DLD1 (cell line): ENCODE results near the gene RAB2B.

Experiments
- in situ Hi-C: cut with HindIII; loops from 2 replicates; pipeline ENCODE4 v1.10.0; 2017; ENCODE audit warnings: low sequenced_read_pairs

The RAB2B gene

DNA sequence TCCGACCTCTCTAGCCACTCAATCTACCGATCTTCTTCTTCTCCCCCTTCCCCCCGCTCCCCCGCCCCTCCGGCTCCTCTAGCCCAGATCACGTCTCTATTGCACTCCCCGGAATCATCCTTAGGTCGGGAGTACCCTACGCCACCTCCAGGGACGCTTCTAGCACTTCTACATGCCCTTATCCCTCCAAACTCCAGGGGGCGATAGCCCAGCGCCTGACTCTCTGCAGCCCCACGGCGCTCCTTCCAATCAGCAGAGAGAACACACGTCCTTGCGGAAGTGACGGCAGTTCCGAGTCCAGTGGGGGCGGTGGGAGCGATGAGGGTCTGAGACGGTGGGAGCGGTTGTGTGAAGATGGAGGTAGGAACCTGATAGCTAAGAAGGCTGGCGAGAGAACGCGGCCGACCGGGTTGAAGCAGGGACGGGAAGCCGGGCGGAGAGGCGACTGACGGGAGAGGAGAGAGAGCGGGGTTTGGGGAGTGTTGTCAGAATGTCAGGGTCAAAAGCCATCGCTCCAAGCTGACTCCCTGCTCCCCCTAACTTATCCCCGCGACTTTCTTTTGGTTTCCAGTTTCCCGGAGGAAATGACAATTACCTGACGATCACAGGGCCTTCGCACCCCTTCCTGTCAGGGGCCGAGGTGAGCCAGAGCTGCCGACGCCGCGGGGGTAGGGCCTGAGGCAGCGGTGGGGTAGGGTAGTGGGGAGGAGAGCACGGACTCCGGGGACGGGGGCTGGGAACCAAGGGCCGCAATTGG lies at the start of gene RAB2B, which contains the start of gene TOX4:
Gene RAB2B, minus strand, starts transcription at position 35 of the 757 bp plus-strand sequence. CDS start 87 bp downstream, outside the sequence.
Gene TOX4, plus strand, starts transcription at position 271 of the 757 bp plus-strand sequence. Its CDS starts 84 bp downstream, at position 355.
- in situ Hi-C loops, result no loop called here

DNA sequence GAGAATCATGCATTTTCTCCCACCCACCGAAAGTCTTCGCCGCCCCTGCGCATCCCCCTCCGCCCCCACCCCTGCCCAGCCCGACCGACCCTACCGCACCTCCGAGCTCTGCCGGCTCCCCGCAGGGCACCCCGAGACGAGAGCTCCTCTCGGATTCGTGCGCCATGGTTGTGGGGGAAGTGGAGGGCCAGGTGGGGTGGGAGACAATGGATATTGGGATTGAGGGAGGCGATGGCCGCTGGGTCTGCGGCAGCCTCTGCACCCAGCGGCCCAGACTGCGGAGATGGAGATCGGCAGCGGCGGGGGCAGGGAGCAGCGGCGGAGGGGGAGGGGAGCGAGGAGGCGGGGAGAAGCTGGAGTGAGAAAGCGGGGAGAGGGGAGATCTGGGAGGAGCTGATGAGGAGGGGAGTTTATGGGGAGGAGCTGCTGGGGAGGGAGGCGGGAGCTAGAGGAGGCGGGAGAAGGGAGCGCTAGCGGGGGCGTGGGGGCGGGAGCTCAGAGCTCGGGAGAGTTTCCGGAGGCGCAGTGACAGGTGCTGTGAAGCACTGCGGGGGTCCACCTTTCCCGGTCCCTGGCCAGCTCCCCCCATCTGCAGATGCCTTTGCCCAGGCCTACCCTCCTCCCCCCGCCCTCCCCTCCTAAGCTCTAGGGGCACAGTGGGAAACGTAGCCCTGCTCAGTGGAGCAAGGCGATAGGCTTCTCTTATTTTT lies 49.4 kb upstream of the RAB2B start, which contains the start of gene SALL2:
Gene SALL2, minus strand, starts transcription at position 385 of the 710 bp plus-strand sequence. Its CDS starts 219 bp downstream, at position 166.
- in situ Hi-C loops, result no loop called here

- in situ Hi-C loops, result no loop called here
Measured at GRCh38 chr14:21525571-21525961, 48.8 kb upstream of the RAB2B start.

GRCh38 chr14:21524575-21525490 lies 48.1 kb upstream of the RAB2B start:
- in situ Hi-C loops, result no loop called here

DNA sequence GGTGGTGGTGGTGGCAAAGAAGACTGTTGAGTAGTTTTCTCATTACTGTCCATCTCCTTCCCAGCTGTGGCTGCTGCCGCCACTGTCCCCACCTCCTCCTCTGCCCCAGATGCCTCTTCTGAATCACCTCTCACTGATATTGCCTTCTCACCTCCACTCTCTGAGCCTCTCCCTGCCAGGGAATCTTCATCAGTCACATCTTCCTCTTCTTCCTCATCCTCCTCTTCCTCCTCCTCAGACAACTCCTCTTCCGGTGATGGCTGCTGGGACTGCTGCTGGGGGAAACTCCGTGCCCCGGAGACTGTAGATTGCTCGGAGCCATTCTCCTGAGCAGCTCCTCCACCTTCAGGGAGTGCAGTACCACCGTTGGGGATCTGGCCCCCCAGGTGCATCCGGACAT lies 46.4 kb upstream of the RAB2B start:
- in situ Hi-C loops, result no loop called here

DNA sequence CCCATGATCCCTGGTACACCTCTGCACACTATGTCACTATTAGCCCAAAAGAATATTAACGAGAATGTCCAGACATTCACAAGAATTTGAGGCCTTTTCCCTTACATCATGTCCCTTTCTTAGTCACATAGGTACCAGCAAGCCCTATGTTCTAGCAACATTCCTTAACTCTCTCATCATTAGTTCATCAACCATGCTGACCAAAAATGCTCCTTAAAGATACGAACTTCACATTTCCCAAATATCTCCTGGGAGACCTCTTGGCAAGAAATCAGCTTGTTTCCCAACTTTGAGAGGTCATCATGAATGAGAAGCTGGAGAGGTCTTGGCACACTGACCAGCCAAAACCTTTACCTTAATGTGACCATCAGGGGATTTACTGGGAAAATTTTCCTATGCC lies 44.7 kb upstream of the RAB2B start:
- in situ Hi-C loops, result no loop called here

DNA sequence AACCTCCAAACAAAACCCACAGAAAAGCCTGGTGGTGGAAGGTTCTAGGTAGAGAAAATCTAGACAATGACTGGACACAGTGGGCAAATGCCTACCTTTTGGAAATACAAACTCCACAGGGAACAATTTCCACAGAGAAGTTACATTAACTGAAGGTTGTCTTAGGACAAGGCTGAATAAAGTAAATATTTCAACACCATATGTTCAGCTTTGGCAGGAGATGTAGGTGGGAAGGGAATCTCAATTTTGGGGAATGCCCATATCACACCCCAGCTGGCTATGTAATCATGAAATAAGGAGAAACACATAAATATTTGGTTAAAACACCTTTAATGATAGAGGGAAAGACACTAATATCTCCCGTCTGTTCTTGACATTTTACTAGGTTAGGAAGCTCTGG lies 44.0 kb upstream of the RAB2B start:
- in situ Hi-C loops, result no loop called here

DNA sequence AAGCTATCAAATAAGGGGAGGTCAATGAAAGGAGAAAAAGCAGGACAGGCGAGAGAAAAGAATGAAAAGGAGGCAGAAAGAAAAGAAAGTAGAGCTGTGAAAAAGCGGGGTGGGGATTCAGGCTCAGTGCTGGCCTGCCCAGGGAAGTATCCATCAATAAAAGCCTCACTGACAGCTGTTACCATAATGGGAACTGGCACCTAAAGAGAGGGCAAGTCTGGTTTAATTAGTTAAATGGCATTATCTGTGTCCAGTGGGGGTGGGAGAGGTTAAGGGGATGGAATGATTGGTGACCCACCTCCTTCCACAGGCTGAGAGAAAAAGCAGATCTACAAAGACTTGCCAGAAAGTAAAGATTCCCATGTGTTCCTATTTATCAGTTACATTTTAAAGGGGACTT lies 42.0 kb upstream of the RAB2B start:
- in situ Hi-C loops, result no loop called here

DNA sequence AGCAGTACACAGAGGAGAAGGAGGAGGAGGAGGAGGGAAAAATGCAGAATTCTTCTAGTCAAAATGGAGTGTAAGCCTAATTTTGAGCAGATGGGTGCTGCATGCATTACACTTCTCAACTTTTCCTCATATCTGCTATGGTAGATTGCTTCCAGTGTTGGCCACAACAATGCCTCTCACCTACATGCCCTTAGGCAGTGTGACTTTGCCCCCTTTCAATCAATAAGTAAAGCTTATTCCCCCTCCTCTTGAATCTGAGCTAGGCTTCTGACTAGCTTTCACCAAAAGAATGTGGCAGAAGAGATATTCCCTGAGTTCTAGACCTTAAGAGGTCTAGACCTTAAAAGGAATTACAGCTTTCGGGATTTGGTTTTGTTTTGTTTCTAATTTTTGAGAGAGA lies 37.6 kb upstream of the RAB2B start:
- in situ Hi-C loops, result no loop called here

GRCh38 chr14:21510735-21511657 lies 34.2 kb upstream of the RAB2B start, which contains the start of gene METTL3:
Gene METTL3 (minus strand): TSS chr14:21511340. CDS start chr14:21511223, 117 bp downstream.
- in situ Hi-C loops, result no loop called here

GRCh38 chr14:21509432-21510143 lies 32.8 kb upstream of the RAB2B start:
- in situ Hi-C loops, result no loop called here

DNA sequence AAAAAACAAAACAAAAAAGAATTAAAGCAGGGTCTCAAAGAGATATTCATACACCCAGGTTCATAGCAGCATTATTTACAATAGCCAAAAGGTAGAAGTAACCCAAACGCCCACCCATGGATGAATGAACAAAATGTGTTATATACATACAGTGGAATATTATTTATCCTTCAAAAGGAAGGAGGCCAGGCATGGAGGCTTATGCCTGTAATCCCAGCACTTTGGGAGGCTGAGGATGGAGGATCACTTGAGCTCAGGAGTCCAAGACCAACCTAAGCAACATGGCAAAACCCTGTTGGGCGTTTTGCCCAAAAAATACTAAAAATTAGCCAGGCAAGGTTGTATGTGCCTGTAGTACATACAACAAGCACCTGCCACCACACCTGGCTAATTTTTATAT lies 29.8 kb upstream of the RAB2B start:
- in situ Hi-C loops, result no loop called here

- in situ Hi-C loops, result no loop called here
Measured at GRCh38 chr14:21505012-21505553, 28.3 kb upstream of the RAB2B start.

DNA sequence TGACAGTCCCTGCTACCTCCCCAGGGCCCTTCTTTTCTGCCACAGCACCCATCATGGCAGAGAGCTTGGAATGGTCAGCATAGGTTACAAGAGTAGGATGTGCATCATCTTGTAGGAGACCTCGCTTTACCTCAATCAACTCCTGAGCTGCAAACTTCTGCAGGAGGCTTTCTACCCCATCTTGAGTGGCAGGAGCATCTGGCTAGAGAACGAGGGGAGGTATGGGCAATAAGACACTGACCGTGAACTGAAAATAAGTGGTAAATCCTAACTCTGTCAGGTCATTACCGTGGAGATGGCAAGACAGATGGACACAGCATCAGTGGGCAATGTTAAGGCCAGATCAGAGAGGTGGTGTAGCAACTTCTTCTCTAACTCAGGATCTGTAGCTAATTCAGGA lies 26.6 kb upstream of the RAB2B start:
- in situ Hi-C loops, result no loop called here

- in situ Hi-C loops, result no loop called here
Measured at GRCh38 chr14:21501568-21501967, 24.8 kb upstream of the RAB2B start.

- in situ Hi-C loops, result no loop called here
Measured at GRCh38 chr14:21498540-21499526, 22.1 kb upstream of the RAB2B start.

DNA sequence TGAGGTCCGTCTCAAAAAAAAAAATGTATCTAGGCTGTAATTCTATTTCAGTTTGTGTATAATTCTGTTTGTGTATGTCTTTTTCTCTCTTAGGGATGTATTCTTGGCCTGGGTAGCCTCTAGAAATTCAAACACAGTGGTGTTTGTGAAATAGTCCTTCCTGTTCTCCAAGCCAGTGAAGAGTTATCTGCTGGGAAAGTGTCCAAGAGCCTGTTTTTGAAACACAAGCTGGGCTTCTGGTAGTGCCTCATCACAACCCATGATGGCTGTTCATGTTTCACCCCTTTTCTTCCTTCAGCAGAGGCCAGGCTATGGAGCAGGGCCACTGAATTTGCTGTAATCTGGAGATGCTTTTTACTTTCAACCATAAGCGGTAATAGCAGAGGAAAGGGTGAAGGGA lies 19.7 kb upstream of the RAB2B start:
- in situ Hi-C loops, result no loop called here
